GM18505 (cell line): Measurements from ENCODE around the gene CST11.

ENCODE experiments used
- ATAC-seq: cut with Tn5 transposase; IDR thresholded peaks from one replicate; pipeline ENCODE4 v1.9.1; 2021; ENCODE audit not compliant: unreplicated experiment
- POLR2A ChIP-seq: IDR thresholded peaks from 4 replicates; pipeline ENCODE4 v1.6.1; 2011; ENCODE audit warnings: borderline replicate concordance; ENCODE audit not compliant: insufficient read depth, insufficient read length; ENCODE audit errors: extremely low read depth

Gene CST11

GRCh38 chr20:23419995-23420901 lies 32.4 kb downstream of the CST11 start:
- peak; percentile 28 for ATAC-seq
- peak; percentile 28 for TF ChIP-seq POLR2A

- no peak for TF ChIP-seq POLR2A
- no peak for ATAC-seq
Observed at GRCh38 chr20:23419657-23419994, 33.0 kb downstream of the CST11 start.

- TF ChIP-seq POLR2A = no peak
- ATAC-seq = no peak
Observed at GRCh38 chr20:23417861-23418260, 34.8 kb downstream of the CST11 start.

GRCh38 chr20:23415959-23416583 lies 36.6 kb downstream of the CST11 start:
- TF ChIP-seq POLR2A = no peak
- no peak for ATAC-seq

GRCh38 chr20:23415555-23415954 lies 37.1 kb downstream of the CST11 start:
- no peak for TF ChIP-seq POLR2A
- ATAC-seq = no peak

GRCh38 chr20:23414526-23415188 lies 38.0 kb downstream of the CST11 start:
- ATAC-seq = no peak
- TF ChIP-seq POLR2A = no peak

- ATAC-seq = no peak
- no peak for TF ChIP-seq POLR2A
Observed at GRCh38 chr20:23413862-23414422, 38.7 kb downstream of the CST11 start.

GRCh38 chr20:23412026-23412425 lies 40.6 kb downstream of the CST11 start:
- no peak for TF ChIP-seq POLR2A
- ATAC-seq = no peak

- TF ChIP-seq POLR2A = no peak
- ATAC-seq = no peak
Observed at GRCh38 chr20:23410916-23411695, 41.6 kb downstream of the CST11 start.

- no peak for ATAC-seq
- TF ChIP-seq POLR2A = no peak
Observed at GRCh38 chr20:23409800-23410199, 42.9 kb downstream of the CST11 start.

- ATAC-seq = no peak
- no peak for TF ChIP-seq POLR2A
Observed at GRCh38 chr20:23408957-23409356, 43.7 kb downstream of the CST11 start.

- no peak for ATAC-seq
- no peak for TF ChIP-seq POLR2A
Observed at GRCh38 chr20:23407781-23408464, 44.8 kb downstream of the CST11 start.

- no peak for TF ChIP-seq POLR2A
Observed at GRCh38 chr20:23406880-23407279, 45.8 kb downstream of the CST11 start.

GRCh38 chr20:23404196-23404595 lies 48.5 kb downstream of the CST11 start:
- TF ChIP-seq POLR2A = no peak
- ATAC-seq = no peak

More at GRCh38 chr20:23406880-23407279, 45.8 kb downstream of the CST11 start:
- no peak for ATAC-seq
